H9 (cell line): ENCODE measurements around the gene AFDN. TPM values are rescaled to one million over a fixed set of nuclear protein-coding genes. Genes with fewer than 3 reads are reported as not detected.

ENCODE experiments used
- DNase-seq: peaks from one replicate; pipeline ENCODE4 v3.0.0-alpha.2; 2017
- H2AFZ ChIP-seq: one replicate; pipeline ENCODE4 v1.6.1; 2013; ENCODE audit warnings: mild to moderate bottlenecking, low read length, control low read depth, moderate library complexity
- H2AK5ac ChIP-seq: 2 replicates; pipeline ENCODE4 v1.6.1; 2013; ENCODE audit warnings: low read length, control low read depth, mixed read lengths; ENCODE audit not compliant: insufficient read length
- H2BK120ac ChIP-seq: one replicate; pipeline ENCODE4 v1.6.1; 2013; ENCODE audit warnings: low read depth, mild to moderate bottlenecking, low read length, control low read depth, inconsistent platforms; ENCODE audit not compliant: poor library complexity, severe bottlenecking
- H2BK12ac ChIP-seq: 2 replicates; pipeline ENCODE4 v1.6.1; 2013; ENCODE audit warnings: low read length, control low read depth, mixed read lengths, low read depth; ENCODE audit not compliant: insufficient read length
- H2BK15ac ChIP-seq: 2 replicates; pipeline ENCODE4 v1.6.1; 2013; ENCODE audit warnings: low read depth, low read length, control low read depth
- H2BK20ac ChIP-seq: one replicate; pipeline ENCODE4 v1.6.1; 2013; ENCODE audit warnings: low read depth, mild to moderate bottlenecking, low read length, control low read depth, inconsistent platforms; ENCODE audit not compliant: poor library complexity, severe bottlenecking
- H2BK5ac ChIP-seq: 2 replicates; pipeline ENCODE4 v1.6.1; 2013; ENCODE audit warnings: low read length, control low read depth, mixed read lengths; ENCODE audit not compliant: insufficient read length
- H3K14ac ChIP-seq: 2 replicates; pipeline ENCODE4 v1.6.1; 2013; ENCODE audit warnings: low read length, control low read depth; ENCODE audit not compliant: insufficient read depth
- H3K18ac ChIP-seq: 2 replicates; pipeline ENCODE4 v1.6.1; 2013; ENCODE audit warnings: low read depth, mild to moderate bottlenecking, mixed read lengths, low read length, control low read depth; ENCODE audit not compliant: insufficient read length
- H3K23ac ChIP-seq: 2 replicates; pipeline ENCODE4 v1.6.1; 2013; ENCODE audit warnings: low read length, control low read depth, mixed read lengths, low read depth; ENCODE audit not compliant: insufficient read length
- H3K23me2 ChIP-seq: 2 replicates; pipeline ENCODE4 v1.6.1; 2013; ENCODE audit warnings: low read depth, mild to moderate bottlenecking, mixed read lengths, low read length, control low read depth; ENCODE audit not compliant: insufficient read length, poor library complexity, severe bottlenecking
- H3K27ac ChIP-seq: 2 replicates; pipeline ENCODE4 v1.5.1; 2013; ENCODE audit warnings: low read length, control low read depth, mixed read lengths, low read depth; ENCODE audit not compliant: insufficient read length
- H3K27me3 ChIP-seq: 2 replicates; pipeline ENCODE4 v1.6.1; 2013; ENCODE audit warnings: low read length, control low read depth, inconsistent platforms; ENCODE audit not compliant: insufficient read depth
- H3K4ac ChIP-seq: 2 replicates; pipeline ENCODE4 v1.6.1; 2013; ENCODE audit warnings: low read depth, mild to moderate bottlenecking, control low read depth, inconsistent platforms, low read length, moderate library complexity
- H3K4me1 ChIP-seq: 2 replicates; pipeline ENCODE4 v1.6.1; 2013; ENCODE audit warnings: low read length, control low read depth, inconsistent platforms; ENCODE audit not compliant: insufficient read depth
- H3K4me2 ChIP-seq: 2 replicates; pipeline ENCODE4 v1.6.1; 2013; ENCODE audit warnings: low read length, control low read depth, mixed read lengths; ENCODE audit not compliant: insufficient read length, insufficient read depth
- H3K56ac ChIP-seq: 2 replicates; pipeline ENCODE4 v1.6.1; 2013; ENCODE audit warnings: low read depth, mild to moderate bottlenecking, mixed read lengths, low read length, control low read depth; ENCODE audit not compliant: insufficient read length
- H3K79me1 ChIP-seq: 2 replicates; pipeline ENCODE4 v1.6.1; 2013; ENCODE audit warnings: low read depth, mild to moderate bottlenecking, moderate library complexity, low read length, control low read depth, inconsistent platforms; ENCODE audit not compliant: insufficient read depth, poor library complexity, severe bottlenecking
- H3K79me2 ChIP-seq: 2 replicates; pipeline ENCODE4 v1.6.1; 2013; ENCODE audit warnings: low read length, control low read depth, inconsistent platforms; ENCODE audit not compliant: insufficient read depth
- H3K9ac ChIP-seq: 2 replicates; pipeline ENCODE4 v1.6.1; 2013; ENCODE audit warnings: low read length, control low read depth, mixed read lengths; ENCODE audit not compliant: insufficient read length; ENCODE audit errors: extremely low read depth
- H3K9me3 ChIP-seq: one replicate; pipeline ENCODE4 v1.6.1; 2013; ENCODE audit warnings: low read depth, low read length, inconsistent platforms; ENCODE audit not compliant: control insufficient read depth
- H3T11ph ChIP-seq: one replicate; pipeline ENCODE4 v1.6.1; 2013; ENCODE audit warnings: mild to moderate bottlenecking, low read length, control low read depth, inconsistent platforms
- H4K20me1 ChIP-seq: one replicate; pipeline ENCODE4 v1.6.1; 2013; ENCODE audit not compliant: control insufficient read depth, insufficient read length, insufficient read depth
- H4K5ac ChIP-seq: 2 replicates; pipeline ENCODE4 v1.6.1; 2013; ENCODE audit warnings: low read depth, mild to moderate bottlenecking, mixed read lengths, low read length, control low read depth; ENCODE audit not compliant: insufficient read length
- H4K8ac ChIP-seq: replicated peaks from 2 replicates; pipeline ENCODE4 v1.6.1; 2013; ENCODE audit warnings: low read length, control low read depth, mixed read lengths, low read depth; ENCODE audit not compliant: insufficient read length
- H4K91ac ChIP-seq: 2 replicates; pipeline ENCODE4 v1.6.1; 2013; ENCODE audit warnings: low read depth, mild to moderate bottlenecking, moderate library complexity, mixed read lengths, low read length, control low read depth; ENCODE audit not compliant: insufficient read length
- H3K27ac Mint-ChIP-seq, 3 experiments: 2 replicates in 2 of 3; 3 replicates in 1 of 3; pipeline ENCODE4 v1.8.0; 2020 to 2021; ENCODE audit warnings: mixed read lengths in 3 of 3, mild to moderate bottlenecking in 1 of 3, moderate library complexity in 1 of 3
- H3K27me3 Mint-ChIP-seq: 2 replicates; pipeline ENCODE4 v1.8.0; 2021; ENCODE audit warnings: low read depth, mild to moderate bottlenecking, moderate library complexity, mixed read lengths
- H3K36me3 Mint-ChIP-seq, 3 experiments: 2 replicates in 2 of 3; 3 replicates in 1 of 3; pipeline ENCODE4 v1.8.0; 2020 to 2021; ENCODE audit warnings: low read depth in 3 of 3, mixed read lengths in 3 of 3; ENCODE audit not compliant: insufficient read depth in 1 of 3
- H3K4me1 Mint-ChIP-seq, 2 experiments: 2 replicates each; pipeline ENCODE4 v1.8.0; 2020; ENCODE audit warnings: mixed read lengths in 2 of 2
- H3K4me3 Mint-ChIP-seq, 2 experiments: 2 replicates in 1 of 2; 3 replicates in 1 of 2; pipeline ENCODE4 v1.8.0; 2020 to 2021; ENCODE audit warnings: mild to moderate bottlenecking in 2 of 2, mixed read lengths in 2 of 2, moderate library complexity in 1 of 2
- H3K9me3 Mint-ChIP-seq, 2 experiments: 2 replicates in 1 of 2; 3 replicates in 1 of 2; pipeline ENCODE4 v1.8.0; 2020; ENCODE audit warnings: mild to moderate bottlenecking in 2 of 2, mixed read lengths in 2 of 2, moderate library complexity in 1 of 2
- CTCF ChIP-seq: fragments of 200-600 bp; sonication (generic); conservative IDR thresholded peaks from 3 replicates; pipeline ENCODE4 v1.8.0; 2021; ENCODE audit warnings: antibody characterized with exemption, mild to moderate bottlenecking
- WGBS: extraction: QIAGEN DNeasy Blood & Tissue Kit; methylation state at CpG from one replicate; pipeline ENCODE4 v1.1.7; 2013; ENCODE audit warnings: missing lambda C conversion rate, low lambda C conversion rate, mixed read lengths; ENCODE audit not compliant: insufficient read length; ENCODE audit errors: extremely low coverage; 5-methylcytosine and 5-hydroxymethylcytosine counted together
- total RNA-seq: library from RNA; stranded (reverse); gene quantifications from 2 replicates; pipeline ENCODE4 v1.2.1, GENCODE V29; 2021

AFDN gene
- total RNA-seq, 1 experiment from 2014 or later = 157 TPM

- Histone ChIP-seq H3K9me3 (no peaks in the 10 kb centered on the region), H3K4me2 (no peak overlapping the region), H4K91ac (no peak overlapping the region), H3K18ac (no peak overlapping the region), H2BK120ac (no peak overlapping the region), H3K23ac (no peak overlapping the region), H2AFZ (no peak overlapping the region), H3K79me1 (no peaks in the 10 kb centered on the region), H3K4ac (no peak overlapping the region), H2BK20ac (no peak overlapping the region), H3T11ph (no peak overlapping the region), H4K20me1 (no peaks in the 10 kb centered on the region), H4K5ac (no peak overlapping the region), H2AK5ac (no peak overlapping the region), H3K23me2 (peaks cover 7% of the 10 kb centered on the region), H3K9ac (no peak overlapping the region), H3K56ac (no peak overlapping the region), H2BK5ac (no peak overlapping the region), H3K79me2 (peaks cover 45% of the 10 kb centered on the region; the same call in 1 of the 2 replicates), H4K8ac (no peak overlapping the region), H2BK12ac (no peak overlapping the region), H3K27me3 (no peaks in the 10 kb centered on the region), H2BK15ac (no peak overlapping the region), H3K27ac (no peak overlapping the region), H3K14ac (no peak overlapping the region), H3K4me1 (peaks cover 2% of the 10 kb centered on the region; the same call in 1 of the 2 replicates)
- DNase-seq = no peak
- TF ChIP-seq CTCF = no peak
- Mint-ChIP-seq H3K4me3 (no peak overlapping the region), H3K4me1 (peaks cover 42 to 54% of the 10 kb centered on the region in 2 experiments), H3K36me3 (no peaks in the 10 kb centered on the region), H3K27me3 (no peaks in the 10 kb centered on the region), H3K9me3 (no peaks in the 10 kb centered on the region; a peak in 1 of 5 replicates), H3K27ac (no peak overlapping the region)
- WGBS = no CpG with 5 or more reads among the region's 3 CpGs
These were observed 4.6 kb downstream of the AFDN start for GRCh38 chr6:167831281-167831828.
